Gastroesophageal sphincter (tissue), 3 donors: ENCODE measurements around the gene RAP1GAP.

Experiments
- POLR2A ChIP-seq, 2 donors: fragments of 450-650 bp; IDR thresholded peaks; one replicate each; pipeline ENCODE4 v1.6.1; 2017; ENCODE audit warnings: antibody characterized with exemption in 2 of 2, mild to moderate bottlenecking in 2 of 2, moderate library complexity in 1 of 2
- POLR2AphosphoS5 ChIP-seq: sonication (generic); formaldehyde crosslinking; IDR thresholded peaks from one replicate; pipeline ENCODE4 v1.6.1; 2017; ENCODE audit warnings: antibody characterized with exemption
- TF ChIP-seq, protein P1 (sequence below), 4 experiments: fragments of 200-600 bp in 2 of 4; fragments of 450-650 bp in 2 of 4; sonication (generic) in 1 of 4; IDR thresholded peaks; one replicate each; pipeline ENCODE4 v1.5.1; 2017 to 2019; ENCODE audit warnings: antibody characterized with exemption in 4 of 4, mild to moderate bottlenecking in 2 of 4, moderate library complexity in 2 of 4

DNA sequence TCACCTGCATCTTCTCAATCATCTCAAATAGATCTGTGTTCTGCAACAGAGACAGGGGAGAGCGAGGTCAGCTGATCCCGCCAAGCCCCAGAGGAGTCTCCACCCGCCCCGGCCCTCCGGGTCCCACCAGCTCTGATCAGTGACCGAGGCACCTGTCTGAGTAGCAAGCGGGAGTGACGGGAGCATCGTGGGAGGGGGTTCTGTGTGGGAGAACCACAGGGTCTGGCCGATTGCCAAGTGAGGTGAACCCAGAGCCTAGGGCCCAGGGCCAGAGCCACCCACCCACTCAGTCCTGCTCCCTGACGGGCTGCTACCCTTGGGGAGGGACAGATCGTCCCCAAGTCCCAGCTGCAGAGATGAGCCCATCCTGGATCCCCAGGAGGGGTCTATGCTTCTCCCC lies 49.1 kb downstream of the RAP1GAP start:
- TF ChIP-seq POLR2AphosphoS5 = no peak
- TF ChIP-seq, protein P1, sequence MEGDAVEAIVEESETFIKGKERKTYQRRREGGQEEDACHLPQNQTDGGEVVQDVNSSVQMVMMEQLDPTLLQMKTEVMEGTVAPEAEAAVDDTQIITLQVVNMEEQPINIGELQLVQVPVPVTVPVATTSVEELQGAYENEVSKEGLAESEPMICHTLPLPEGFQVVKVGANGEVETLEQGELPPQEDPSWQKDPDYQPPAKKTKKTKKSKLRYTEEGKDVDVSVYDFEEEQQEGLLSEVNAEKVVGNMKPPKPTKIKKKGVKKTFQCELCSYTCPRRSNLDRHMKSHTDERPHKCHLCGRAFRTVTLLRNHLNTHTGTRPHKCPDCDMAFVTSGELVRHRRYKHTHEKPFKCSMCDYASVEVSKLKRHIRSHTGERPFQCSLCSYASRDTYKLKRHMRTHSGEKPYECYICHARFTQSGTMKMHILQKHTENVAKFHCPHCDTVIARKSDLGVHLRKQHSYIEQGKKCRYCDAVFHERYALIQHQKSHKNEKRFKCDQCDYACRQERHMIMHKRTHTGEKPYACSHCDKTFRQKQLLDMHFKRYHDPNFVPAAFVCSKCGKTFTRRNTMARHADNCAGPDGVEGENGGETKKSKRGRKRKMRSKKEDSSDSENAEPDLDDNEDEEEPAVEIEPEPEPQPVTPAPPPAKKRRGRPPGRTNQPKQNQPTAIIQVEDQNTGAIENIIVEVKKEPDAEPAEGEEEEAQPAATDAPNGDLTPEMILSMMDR (IDR thresholded peaks at IDR 0.05) = no peak
- TF ChIP-seq POLR2A (IDR thresholded peaks at IDR 0.05) = no peak
